Fibroblast of skin of right biceps (primary cell): ENCODE data around the gene HNF1A.
"Not testable (repeated sequence)": the region's sequence is repeated elsewhere in the genome, so short reads cannot be mapped to it uniquely, and the experiment has no call there.

Experiments used
- DNase-seq: peaks from one replicate; pipeline ENCODE4 v3.0.0-alpha.2; 2013

Gene HNF1A, protein sequence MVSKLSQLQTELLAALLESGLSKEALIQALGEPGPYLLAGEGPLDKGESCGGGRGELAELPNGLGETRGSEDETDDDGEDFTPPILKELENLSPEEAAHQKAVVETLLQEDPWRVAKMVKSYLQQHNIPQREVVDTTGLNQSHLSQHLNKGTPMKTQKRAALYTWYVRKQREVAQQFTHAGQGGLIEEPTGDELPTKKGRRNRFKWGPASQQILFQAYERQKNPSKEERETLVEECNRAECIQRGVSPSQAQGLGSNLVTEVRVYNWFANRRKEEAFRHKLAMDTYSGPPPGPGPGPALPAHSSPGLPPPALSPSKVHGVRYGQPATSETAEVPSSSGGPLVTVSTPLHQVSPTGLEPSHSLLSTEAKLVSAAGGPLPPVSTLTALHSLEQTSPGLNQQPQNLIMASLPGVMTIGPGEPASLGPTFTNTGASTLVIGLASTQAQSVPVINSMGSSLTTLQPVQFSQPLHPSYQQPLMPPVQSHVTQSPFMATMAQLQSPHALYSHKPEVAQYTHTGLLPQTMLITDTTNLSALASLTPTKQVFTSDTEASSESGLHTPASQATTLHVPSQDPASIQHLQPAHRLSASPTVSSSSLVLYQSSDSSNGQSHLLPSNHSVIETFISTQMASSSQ

DNA sequence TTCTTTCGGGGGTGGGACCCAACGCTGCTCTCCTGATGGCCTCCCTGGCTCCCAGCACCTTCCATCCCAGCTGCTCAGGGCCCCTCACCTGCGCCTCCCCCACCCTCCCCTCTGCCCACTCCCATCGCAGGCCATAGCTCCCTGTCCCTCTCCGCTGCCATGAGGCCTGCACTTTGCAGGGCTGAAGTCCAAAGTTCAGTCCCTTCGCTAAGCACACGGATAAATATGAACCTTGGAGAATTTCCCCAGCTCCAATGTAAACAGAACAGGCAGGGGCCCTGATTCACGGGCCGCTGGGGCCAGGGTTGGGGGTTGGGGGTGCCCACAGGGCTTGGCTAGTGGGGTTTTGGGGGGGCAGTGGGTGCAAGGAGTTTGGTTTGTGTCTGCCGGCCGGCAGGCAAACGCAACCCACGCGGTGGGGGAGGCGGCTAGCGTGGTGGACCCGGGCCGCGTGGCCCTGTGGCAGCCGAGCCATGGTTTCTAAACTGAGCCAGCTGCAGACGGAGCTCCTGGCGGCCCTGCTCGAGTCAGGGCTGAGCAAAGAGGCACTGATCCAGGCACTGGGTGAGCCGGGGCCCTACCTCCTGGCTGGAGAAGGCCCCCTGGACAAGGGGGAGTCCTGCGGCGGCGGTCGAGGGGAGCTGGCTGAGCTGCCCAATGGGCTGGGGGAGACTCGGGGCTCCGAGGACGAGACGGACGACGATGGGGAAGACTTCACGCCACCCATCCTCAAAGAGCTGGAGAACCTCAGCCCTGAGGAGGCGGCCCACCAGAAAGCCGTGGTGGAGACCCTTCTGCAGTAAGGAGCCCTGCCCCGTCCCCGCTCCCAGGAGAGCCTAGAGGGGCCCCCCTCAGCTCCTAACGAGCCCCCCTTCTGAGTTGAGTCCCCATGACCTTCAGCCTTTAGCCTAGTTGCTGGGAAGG is at the start of gene HNF1A:
Gene HNF1A, plus strand, starts transcription at position 248 of the 924 bp plus-strand sequence. Its CDS starts 226 bp downstream, at position 474.
- DNase-seq = no peak

DNA sequence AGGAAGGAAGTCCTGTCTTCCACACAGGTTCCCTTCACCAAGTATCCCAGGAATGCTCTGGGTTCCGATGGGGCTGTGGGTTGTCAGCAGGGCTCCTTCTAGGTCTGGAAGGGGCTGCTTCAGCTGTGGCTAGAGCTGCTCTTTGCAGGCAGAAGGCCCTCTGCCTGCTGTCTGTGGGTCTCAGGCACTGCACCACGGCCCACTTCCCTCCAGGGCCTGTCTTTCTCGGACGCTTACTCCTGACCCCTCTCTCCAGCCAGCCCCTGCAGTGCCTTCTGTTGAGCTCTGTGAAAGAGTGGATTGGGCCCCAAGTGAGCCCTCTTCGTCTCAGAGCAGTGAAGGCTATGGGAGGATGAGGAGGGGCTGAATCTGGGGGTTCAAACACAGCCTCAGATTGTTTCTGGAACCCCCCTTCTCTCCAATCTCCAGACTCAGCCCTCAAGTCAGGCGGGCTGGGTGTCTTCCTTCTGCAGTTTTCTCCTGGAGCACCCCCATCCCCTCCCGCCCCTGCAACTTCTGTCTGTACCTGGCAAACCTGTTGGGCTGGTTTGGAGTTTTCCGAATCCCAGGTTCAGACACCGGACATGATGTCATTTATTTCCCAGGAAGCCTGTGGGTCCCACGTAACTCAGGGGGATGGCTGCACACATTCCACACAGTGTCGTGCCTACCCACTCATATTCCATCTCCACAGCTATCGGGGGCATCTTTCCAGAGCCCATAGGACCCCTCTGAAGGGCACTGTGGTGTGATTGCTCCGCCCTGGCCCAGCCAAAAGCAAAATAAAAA is 49.3 kb upstream of the HNF1A start:
- no peak for DNase-seq

DNA sequence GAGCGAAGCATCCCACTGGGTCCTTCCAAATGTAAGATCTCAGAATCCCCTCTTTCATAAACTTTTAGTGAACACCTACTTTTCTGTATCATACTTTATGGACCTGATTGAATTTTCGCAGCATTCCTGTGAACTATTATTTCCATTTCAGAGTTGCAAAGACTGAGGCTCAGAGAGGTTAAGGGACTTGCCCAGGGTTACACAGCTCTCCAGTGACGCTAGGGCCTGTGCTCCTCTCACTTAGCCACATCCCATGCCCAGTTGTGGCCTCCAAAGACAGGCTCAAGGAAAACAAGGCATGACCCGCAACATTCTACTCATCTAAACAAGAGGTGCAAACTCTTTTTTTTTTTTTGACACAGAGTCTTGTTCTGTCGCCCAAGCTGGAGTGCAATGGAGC is 48.3 kb upstream of the HNF1A start:
- DNase-seq = no peak

DNA sequence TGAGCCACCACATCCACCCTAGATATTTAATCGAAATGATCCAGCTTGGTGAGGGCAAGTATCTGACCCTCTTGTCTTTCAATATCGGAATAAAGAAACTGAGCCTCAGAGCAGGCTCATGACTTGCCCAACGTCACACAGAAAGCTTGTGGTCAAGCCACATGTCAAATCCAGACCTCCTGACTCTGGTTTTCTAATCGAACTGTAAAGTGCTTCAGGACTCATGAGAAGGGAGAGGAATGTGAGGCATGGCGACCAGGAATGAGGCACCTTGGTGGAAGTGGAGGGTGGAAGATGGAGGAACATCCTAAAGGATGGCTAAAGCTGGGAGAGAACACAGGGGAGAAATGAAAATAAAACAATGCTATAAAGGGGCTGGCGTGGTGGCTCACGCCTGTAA is 46.3 kb upstream of the HNF1A start:
- DNase-seq = no peak

DNA sequence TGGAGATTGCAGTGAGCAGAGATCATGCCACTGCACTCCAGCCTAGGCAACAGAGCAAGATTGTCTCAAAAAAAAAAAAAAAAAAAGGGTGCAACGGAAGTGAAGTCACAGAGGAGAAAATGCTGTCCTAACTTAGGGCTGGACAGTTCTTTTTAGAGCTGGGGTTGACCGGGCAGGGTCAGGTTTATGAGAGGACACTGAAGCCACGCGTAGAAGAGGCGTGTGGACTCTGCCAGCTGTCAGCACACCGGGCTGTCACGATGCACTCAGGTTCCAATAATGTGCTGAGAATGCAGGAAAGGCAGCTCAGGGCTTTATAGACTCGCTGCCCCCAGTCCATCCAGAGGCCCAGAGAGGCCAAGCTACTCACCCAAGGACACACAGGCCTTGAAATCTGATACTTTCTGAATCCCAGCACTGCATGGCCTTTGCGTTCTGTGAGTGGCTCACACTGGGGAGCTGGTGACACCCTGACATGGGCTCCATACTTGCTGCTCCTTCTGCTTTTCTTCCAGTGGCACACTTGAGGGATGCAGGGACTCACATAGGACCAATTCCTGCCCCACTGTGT is 45.3 kb upstream of the HNF1A start:
- no peak for DNase-seq

DNA sequence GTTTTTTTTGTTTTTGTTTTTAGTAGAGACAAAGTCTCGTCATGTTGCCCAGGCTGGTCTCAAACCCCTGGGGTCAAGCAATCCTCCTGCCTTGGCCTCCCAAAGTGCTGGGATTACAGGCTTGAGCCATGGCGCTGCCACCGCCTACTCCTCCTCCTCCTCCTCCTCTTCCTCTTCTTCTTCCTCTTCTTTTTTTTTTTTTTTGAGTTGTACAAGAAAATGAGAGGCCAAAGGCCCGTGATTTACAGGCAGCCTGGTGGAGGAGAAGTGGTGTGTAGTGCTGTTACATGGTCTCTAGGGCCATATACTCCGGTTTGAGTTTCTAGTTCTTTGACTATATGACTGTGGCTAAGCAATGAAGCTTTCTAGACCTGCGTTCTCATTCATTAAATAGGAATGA is 44.6 kb upstream of the HNF1A start:
- DNase-seq = no peak

DNA sequence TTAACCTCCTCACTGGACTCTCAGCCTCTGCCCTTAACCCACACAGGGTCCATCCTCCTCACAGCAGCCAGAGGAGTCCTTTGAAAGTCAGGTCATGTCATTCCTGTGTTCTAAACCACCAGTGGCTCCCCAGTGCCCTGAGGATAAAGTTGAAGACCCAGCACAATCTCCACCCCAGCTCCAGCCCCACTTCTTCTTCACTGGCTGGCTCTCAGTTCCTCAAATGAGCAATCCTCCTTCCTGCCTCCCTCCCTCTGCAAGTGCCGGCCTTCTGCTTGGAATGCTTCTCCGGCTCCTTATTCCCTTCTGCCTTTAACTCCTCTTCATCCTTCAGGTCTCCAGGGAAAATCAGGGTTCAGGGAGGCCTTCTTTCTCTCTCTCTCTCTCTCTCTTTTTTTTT is 42.1 kb upstream of the HNF1A start:
- DNase-seq = no peak

DNA sequence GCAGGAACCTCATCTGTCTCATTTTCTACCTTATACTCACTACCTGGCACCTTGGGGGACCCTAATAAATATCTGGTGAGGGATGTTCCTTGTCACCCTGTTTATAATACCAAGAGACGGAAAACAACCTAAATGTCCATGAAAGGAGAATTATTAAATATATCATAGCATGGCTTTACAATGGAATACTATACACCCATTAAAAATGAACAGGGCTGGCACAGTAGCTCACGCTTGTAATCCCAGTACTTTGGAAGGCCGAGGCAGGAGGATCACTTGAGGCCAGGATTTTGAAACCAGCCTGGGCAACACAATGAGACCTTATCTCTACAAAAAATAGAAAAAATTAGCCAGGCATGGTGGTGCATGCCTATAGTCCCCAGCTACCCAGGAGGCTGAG is 39.8 kb upstream of the HNF1A start:
- no peak for DNase-seq

DNA sequence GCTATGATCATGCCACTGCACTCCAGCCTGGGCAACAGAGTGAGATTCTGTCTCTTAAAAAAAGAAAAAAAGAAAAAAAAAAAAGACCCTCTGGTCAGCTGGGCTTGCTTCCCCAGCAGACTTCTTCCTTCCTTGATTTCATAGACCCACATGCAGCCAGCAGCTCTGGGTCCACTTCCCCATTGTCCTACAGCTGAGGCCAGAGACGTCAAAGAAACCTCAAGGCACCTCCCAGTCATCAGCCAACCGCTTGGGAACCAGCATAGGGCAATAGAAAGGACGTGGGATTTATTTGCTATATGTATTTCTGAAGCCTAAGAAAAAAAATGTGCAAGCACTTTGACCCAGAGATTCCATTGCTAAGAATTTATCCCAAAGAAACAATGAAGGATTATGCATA is 38.8 kb upstream of the HNF1A start:
- no peak for DNase-seq

DNA sequence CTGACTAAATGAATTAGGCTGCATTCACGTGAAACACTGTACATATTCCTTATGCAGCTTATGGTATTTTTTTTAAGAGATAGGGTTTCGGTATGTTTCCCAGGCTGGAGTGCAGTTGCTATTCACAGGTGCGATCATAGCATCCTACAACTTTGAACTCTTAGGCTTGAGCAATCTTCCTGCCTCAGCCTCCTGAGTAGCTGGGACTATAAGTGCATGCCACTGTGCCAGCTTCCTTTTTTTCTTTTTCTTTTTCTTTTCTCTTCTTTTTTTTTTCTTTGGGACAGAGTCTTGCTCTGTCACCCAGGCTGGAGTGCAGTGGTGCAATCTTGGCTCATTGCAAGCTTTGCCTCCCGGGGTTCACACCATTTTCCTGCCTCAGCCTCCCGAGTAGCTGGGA is 38.3 kb upstream of the HNF1A start:
- DNase-seq = no peak

DNA sequence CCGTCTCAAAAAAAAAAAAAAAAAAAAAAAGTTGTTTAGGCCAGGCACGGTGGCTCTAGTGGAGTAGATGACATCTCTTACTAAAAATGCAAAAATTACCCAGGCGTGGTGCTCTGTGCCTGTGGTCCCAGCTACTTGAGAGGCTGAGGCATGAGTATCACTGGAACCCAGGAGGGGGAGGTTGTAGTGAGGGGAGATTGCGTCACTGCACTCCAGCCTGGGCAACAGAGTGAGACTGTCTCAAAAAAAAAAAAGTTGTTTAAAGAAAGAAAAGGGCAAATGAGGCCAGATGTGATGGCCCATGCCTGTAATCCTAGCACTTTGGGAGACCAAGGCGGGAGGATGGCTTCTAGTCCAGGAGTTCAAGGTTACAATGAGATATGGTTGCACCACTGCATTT is 37.5 kb upstream of the HNF1A start:
- DNase-seq = peak; percentile 52

DNA sequence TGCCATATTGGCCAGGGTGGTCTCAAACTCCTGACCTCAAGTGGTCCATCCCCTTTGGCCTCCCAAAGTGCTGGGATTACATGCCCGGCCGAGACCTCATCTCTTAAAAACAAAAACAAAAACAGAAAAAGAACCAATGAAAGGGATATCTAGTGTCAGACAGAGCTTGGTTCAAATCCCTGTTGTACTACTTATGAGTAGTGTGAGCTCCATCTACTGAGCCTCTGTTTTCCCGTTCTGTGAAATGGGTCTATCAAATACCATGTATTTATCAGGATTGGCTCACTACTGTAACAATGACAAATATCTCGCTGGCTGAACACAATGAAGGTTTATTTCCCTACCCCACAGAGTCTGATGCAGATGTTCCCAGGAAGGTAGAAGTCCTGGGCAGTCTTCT is 36.9 kb upstream of the HNF1A start:
- DNase-seq = no peak

DNA sequence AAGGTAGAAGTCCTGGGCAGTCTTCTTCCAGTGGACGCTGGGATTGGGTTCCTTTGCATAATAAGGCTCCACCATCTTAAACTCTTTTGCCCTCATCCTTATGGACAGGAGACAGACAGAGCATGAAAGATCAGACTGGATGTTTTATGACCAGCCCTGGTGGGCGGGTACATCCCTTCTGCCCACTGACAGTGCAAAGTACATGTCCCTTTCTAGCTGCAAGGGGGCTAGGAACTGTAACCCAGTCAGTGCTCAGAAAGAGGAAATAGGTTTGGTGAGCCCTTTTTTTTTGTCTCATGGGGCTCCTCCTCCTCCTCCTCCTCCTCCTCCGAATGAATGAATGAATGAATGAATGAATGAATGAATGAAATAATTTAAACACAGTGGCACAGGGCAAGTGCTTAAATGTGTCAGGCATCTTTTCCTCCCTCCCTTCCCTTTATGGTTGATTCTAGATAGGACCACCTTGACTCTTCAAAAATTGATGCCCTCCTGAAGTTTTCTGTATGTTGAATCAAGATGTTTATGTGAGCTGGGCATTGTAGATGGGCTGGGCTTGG is 36.4 kb upstream of the HNF1A start:
- no peak for DNase-seq

DNA sequence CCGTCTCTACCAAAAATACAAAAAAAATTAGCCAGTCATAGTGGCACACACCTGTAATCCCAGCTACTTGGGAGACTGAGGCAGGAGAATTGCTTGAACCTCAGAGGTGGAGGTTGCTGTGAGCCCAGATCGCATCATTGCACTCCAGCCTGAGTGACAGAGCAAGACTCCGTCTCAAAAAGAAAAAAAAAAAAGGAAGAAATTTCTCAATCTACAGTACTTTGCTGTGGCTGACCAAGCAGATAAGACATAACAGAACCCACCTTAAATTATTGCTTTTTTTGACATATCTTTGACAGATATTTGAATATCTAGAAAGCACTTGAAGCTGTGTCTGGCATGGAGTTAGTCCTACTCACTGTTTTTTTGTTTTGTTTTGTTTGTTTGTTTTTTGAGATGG is 34.9 kb upstream of the HNF1A start:
- no peak for DNase-seq

DNA sequence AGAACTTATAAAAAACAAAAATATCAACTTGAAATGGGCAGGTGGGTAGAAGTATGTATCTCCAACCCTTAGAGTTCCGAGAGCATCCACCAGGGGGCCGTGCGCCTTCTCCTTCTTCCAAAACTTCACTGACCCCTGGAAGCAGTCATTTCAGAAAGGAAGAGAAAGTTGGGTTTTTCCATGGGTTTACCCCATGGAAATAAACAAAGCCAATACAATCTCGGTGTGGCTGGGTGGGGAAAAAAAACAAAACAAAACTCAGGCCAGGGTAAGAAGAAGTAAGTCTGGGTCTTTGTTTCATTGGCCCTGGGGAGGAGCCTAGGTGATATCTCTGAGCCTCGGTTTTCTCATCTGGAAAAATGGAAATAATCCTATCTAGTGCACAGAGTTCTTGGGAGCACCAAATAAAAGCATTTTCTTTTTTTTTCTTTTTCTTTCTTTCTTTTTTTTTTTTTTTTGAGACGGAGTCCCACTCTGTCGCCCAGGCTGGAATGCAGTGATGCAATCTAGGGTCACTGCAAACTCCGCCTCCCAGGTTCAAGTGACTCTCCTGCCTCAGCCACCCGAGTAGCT is 33.6 kb upstream of the HNF1A start:
- peak; percentile 29 for DNase-seq

DNA sequence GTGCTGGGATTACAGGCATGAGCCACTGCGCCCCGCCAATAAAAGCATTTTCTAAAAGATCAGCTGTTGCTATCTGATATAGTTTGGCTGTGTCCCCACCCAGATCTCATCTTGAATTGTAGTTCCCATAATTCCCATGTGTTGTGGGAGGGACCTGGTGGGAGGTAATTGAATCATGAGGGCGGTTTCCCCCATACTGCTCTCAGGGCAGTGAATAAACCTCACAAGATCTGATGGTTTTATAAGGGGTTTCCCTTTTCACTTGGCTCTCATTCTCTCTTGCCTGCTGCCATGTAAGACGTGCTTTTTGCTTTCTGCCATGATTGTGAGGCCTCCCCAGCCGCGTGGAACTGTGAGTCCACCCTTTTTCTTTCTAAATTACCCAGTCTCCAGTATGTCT is 32.8 kb upstream of the HNF1A start:
- DNase-seq = not testable (repeated sequence)

DNA sequence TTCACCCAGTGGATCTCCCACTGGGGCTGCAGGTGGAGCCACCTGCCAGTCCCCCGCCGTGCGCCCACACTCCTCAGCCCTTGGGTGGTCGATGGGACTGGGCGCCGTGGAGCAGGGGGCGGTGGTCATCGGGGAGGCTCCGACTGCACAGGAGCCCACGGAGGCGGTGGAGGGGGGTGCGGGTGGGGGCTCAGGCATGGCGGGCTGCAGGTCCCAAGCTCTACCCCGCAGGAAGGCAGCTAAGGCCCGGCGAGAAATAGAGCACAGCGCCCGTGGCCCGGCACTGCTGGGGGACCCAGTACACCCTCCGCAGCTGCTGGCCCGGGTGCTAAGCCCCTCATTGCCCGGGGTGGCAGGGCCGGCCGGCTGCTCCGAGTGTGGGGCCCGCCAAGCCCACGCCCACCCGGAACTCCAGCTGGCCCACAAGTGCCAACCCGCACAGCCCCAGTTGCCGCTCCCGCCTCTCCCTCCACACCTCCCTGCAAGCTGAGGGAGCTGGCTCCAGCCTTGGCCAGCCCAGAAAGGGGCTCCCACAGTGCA is 28.0 kb upstream of the HNF1A start:
- not testable (repeated sequence) for DNase-seq

DNA sequence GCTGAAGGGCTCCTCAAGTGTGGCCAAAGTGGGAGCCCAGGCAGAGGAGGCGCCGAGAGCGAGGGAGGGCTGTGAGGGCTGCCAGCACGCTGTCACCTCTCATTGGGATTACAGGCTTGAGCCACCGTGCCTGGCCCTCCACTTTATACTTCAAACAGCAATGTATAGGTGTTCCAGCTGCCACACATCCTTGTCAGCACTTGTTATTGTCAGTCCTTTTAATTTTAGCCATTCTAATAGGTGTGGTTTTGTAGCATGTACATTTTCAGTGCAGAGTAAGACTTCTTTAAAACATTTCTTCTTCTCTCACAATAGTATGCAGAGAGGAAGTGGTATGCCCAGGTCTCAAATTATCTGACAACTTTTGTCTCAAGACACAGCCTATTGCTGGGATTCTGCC is 27.5 kb upstream of the HNF1A start:
- no peak for DNase-seq

DNA sequence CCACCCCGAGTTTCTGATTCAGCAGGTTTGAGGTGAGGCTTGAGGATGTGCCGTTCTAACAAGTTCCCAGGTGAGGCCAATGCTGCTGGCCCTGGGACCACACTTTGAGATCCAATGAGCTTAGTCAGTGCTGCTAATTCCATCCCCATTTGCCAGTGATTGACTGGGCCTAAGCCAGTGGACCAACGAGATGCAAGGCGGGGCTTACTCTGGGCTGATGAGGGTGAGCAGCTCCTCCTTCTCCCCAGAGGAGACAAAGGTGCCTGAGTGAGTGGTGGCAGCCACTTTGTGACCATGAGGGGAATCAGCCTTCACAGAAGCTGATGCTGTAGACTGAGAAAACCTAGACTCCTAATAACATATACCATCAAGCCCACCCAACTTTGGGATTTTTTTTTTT is 23.1 kb upstream of the HNF1A start:
- DNase-seq = no peak

DNA sequence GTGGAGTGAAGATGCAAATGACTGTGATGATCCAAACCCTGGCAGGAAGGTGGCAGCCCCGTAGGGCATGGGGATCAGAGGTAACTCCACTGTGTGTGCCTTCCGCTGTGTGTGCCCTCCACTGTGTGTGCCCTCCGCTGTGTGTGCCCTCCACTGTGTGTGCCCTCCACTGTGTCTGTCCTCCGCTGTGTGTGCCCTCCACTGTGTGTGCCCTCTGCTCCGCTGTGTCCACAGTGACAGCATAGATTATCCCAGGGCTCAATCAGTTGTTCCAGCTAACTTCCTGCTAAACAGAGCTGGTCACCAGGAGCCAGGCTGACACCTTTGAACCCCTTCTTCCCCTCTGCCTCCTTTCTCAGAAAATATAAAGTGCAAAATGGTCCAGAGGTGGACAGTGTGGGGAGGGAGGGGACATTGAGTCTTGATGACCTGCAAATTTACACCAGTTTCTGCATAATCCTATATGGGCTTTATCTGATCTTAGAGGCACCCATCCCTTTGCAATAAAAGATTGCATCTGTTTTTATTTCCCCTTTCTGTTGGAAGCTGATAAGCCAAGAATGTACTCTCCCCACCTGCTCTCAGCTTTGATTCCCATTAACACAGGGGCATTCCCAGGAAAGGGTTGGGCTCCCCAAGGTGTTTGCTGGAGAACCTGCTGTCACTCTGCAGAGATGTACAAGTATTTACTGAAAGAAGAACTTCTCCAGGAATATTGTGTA is 21.6 kb upstream of the HNF1A start:
- DNase-seq = no peak
